HL-60 (cell line): ENCODE results near the gene GPS1.

Experiments used
- DNase-seq, 2 experiments: peaks; one replicate each; pipeline ENCODE4 v3.0.0-alpha.2; 2010 to 2020; ENCODE audit warnings: low read depth in 1 of 2, low spot score in 1 of 2
- H3K27ac ChIP-seq: fragments of 250-450 bp; sonication (Bioruptor Pico); replicated peaks from 2 replicates; pipeline ENCODE4 v1.5.1; 2020; ENCODE audit warnings: mild to moderate bottlenecking, moderate library complexity
- H3K27me3 ChIP-seq: fragments of 250-450 bp; sonication (Bioruptor Pico); 2 replicates; pipeline ENCODE4 v1.5.1; 2021; ENCODE audit warnings: mild to moderate bottlenecking, moderate library complexity; ENCODE audit not compliant: insufficient read depth, poor library complexity, severe bottlenecking
- H3K4me3 ChIP-seq: replicated peaks from 2 replicates; pipeline ENCODE4 v1.5.1; 2011; ENCODE audit warnings: mild to moderate bottlenecking, control low read depth, low read length; ENCODE audit not compliant: insufficient read depth
- CTCF ChIP-seq: IDR thresholded peaks from one replicate; pipeline ENCODE4 v1.5.1; 2011; ENCODE audit warnings: low read length, control low read depth, inconsistent platforms; ENCODE audit not compliant: insufficient read depth
- GABPA ChIP-seq: IDR thresholded peaks from 2 replicates; pipeline ENCODE4 v1.6.1; 2012; ENCODE audit warnings: low read depth
- POLR2AphosphoS5 ChIP-seq: IDR thresholded peaks from 2 replicates; pipeline ENCODE4 v1.6.1; 2012; ENCODE audit warnings: low read depth
- REST ChIP-seq: IDR thresholded peaks from 2 replicates; pipeline ENCODE4 v1.6.1; 2012; ENCODE audit warnings: low read depth; ENCODE audit not compliant: insufficient replicate concordance
- SPI1 ChIP-seq: IDR thresholded peaks from 2 replicates; pipeline ENCODE4 v1.6.1; 2012; ENCODE audit warnings: low read depth, mild to moderate bottlenecking, borderline replicate concordance

GPS1 gene

GRCh38 chr17:82092094-82092586 lies 40.4 kb downstream of the GPS1 start:
- H3K27ac ChIP-seq, result no peak overlapping the region
- no peak for DNase-seq
- no peaks in the 10 kb centered on the region for H3K27me3 ChIP-seq
- TF ChIP-seq POLR2AphosphoS5 (no peak), CTCF (no peak), REST (no peak), SPI1 (no peak), GABPA (no peak)
- no peak overlapping the region for H3K4me3 ChIP-seq

- no peak for DNase-seq
- no peak overlapping the region for H3K27ac ChIP-seq
- no peaks in the 10 kb centered on the region for H3K27me3 ChIP-seq
- TF ChIP-seq CTCF (no peak), REST (no peak), POLR2AphosphoS5 (no peak), GABPA (no peak), SPI1 (no peak)
- no peak overlapping the region for H3K4me3 ChIP-seq
Observed at GRCh38 chr17:82092628-82092994, 40.9 kb downstream of the GPS1 start.

- Histone ChIP-seq H3K4me3 (no peak overlapping the region), H3K27me3 (no peaks in the 10 kb centered on the region), H3K27ac (no peak overlapping the region)
- no peak for DNase-seq
- TF ChIP-seq GABPA (no peak), POLR2AphosphoS5 (no peak), CTCF (no peak), REST (no peak), SPI1 (no peak)
Observed at GRCh38 chr17:82092995-82093751, 41.5 kb downstream of the GPS1 start.
